Measurements from ENCODE around the gene EI24.

The EI24 gene

DNA sequence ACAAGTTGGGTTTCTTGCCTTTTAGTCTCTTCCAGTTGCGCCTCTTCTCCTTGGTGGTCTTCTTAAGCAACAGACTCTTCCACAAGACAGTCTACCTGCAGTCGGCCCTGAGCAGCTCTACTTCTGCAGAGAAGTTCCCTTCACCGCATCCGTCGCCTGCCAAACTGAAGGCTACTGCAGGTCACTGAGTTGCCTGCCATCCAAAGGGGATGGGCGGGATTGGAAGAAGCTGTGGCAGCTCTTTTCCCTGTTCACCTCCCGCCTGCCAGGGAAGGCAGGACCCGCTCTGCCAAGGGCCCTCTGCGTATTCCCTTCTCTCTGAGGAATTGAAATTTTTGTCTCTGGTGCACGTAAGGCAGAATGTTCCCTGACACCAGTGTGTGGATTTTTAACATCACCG lies 14.2 kb downstream of the EI24 start:
- DNase-seq, result no peak

DNA sequence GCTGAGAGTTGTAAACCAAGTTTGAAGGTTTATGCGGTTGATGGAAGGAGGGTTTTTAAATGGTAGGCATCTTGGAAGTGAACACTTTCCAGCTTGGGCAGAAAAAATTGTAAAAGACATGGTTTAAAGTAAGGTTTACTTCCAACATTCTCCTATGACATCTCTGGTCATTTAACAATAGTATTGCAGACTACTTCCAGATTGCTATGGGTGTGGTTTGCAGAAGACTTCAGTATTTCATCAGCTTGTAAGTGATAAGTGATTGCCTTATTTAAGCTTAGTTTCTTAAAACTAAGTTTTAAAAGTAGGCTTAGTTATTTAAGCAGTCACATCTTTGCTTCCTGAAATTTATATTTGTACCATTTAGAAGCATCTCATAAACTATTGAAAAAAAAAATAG lies 16.2 kb downstream of the EI24 start:
- no peak for DNase-seq

DNA sequence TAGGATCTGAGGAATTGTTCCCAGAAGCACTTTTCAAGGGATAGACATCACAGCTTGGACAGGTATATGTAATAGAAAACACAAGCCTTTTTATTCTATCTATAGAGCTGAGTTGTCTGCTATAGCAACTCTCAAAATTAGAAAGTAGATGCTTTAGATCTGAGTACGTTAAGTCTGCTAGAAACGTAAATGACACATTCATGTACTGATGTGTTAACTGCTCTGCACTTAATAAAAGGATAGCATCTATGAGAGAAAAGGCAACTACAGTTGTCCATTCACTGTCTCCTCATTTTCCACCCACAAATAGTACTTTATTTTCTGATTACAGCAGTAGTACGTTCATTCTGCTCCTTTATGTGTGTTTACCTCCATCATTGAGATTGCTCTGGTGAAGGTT lies 17.3 kb downstream of the EI24 start:
- DNase-seq, result no peak

DNA sequence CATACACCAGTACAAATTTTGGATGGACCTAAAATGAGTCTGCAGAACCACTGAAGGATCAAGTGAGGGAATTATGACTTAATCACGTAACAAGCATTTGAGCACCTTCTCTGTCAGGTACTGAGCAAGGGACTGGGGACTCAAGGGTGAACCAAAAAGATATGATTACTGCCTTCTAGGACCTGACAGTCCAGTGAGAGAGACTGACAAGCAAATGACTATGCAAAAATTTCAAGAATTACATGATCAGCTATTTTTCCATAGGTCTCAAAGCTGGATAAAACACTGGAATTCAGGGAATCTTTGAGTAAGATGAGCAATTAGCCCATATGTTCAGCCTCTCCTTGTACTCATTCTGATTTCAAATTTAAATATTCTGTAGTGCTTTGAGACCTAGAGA lies 18.2 kb downstream of the EI24 start:
- no peak for DNase-seq

DNA sequence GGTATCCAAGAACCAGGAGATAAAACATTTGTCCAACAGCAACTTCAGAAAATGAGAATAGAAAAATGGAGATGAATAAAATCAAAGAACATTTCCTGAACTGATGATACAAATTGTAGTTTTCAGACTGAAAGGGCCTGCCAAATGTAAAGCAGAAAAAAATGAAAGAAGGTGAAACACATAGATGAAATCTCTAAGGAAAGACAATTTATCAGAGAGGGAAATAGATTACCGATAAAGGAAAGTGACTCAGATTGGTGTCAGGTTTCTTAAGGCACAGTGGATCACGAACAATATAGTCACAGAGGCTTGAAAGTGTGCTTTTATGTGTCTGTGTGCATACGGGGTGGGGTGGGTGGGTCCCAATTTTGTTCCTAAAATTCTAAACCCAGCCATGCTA lies 19.2 kb downstream of the EI24 start:
- no peak for DNase-seq

DNA sequence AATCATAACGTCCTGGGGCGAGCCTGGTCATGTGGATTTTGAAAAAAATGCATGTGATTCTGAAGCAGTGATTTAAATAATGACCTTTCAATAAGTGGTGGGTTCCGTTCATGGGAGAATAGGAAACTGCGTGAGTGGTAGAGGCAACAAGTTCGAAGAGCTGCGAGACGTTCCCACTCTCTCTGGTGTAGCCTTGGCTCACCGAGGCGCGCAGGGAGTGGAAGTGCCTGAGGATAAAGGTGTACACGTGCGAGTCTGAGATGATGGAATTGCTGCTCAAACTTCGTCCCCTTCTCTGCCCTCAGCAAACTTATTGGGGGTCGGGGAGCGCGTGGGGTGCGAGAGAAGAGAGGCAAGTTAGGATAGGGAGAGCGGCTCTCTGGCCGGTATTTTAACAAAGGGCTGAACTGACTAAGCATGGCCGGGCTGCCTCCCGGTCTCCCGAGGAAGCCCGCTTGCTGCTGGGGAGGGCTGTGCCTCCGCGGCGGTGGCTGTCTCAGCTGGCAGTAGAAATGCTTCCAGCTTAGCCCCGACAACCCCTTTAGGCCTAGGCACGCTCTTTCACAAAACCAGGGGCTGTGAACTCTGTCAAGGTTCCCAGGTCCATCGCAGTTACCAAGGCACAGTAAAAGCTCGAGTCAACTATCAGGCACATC lies 22.5 kb downstream of the EI24 start:
- peak; percentile 51 for DNase-seq

DNA sequence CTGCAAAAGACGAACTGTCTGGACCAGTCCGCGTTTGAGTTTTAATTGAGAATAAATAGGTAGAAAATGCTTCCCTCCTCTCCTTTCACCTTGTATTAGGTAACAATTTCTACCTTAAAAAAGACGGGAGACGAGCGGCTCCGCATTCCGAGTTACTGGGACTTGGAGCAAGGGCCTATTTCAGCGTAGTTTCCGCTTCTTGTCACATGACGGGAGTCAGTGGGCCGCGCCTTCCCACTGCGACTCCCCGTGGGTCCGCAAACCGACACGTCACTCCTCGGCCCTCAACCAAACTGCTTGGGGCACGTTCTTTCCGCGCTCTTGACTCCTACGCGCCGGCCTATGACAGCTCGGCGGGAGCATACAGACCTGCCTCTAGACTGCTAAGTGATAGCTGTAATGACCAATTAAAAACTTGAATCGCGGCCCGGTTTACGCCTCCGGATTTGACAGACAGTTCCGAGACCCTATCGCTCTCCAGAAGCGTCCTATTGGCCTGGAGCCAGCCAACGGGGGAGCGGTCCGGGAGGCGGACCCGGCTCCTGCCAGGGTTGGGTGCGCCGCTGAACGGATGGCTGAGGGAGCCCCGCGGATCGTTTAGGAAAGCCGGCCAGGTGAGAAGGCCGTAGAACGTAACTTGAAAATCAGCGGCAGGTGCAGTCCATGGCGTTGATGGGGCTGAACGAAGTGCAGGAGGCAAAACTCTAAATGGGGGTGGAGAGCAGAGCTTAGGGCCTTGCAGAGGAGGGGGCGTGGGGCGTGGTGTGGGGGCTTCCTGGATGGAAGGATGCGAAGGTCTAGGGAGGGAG lies 23.2 kb downstream of the EI24 start, which contains the start of gene STT3A:
Gene STT3A (plus strand): TSS at position 548 of the 809 bp plus-strand sequence. CDS start 3,064 bp downstream, outside the sequence.
- DNase-seq, result peak; percentile 98

DNA sequence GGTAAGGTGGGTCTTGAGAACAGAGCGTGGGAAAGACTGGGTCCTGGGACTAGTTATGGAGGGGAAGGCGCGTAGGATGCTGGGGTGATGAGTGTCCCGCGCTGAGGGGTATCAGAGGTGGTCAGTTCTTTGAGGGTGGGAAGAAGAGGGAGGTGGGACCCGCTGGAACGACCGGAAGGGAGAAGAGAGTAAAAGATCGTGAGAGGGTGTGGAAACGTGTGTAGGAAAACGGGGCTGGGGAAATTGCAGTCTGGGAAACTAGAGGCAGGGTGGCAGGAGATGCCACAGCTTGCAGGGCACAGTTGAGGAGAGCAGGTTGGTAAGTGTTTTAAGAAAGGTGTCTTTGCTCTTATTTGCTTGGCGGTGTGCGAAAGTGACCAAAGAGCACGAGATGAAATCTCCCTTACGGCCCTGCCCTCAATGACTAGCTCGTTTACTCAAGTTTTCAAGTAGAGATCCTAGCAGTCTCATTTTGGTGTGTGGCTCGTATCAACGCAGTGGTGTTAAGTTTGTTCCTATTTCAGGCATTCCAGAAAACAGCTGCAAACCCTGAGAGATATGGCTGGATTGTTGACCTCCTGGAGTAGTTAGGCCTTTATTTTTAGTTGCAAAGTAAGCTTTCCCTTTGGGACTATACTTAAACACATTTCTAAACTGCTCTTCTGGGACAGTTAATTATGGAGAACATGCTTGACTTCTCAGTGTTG lies 24.0 kb downstream of the EI24 start:
- DNase-seq, result no peak

DNA sequence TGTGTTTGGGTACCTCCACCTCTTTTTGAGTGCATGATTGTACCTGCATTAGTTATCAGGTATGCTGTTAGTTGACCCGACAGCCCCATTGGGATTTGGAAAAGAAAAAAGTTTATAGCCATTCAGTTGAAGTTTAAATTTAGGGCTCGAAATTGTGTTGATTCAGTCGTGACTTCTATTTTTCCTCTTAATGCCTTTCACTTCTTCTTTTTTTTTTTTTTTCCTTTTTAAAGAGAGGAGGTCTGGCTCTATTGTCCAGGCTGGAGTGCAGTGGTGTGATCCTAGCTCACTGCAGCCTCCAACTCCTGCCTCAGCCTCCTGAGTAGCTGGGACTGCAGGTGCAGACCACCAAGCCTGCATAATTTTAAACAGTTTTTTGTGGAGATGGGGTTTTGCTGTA lies 25.7 kb downstream of the EI24 start:
- DNase-seq, result no peak

DNA sequence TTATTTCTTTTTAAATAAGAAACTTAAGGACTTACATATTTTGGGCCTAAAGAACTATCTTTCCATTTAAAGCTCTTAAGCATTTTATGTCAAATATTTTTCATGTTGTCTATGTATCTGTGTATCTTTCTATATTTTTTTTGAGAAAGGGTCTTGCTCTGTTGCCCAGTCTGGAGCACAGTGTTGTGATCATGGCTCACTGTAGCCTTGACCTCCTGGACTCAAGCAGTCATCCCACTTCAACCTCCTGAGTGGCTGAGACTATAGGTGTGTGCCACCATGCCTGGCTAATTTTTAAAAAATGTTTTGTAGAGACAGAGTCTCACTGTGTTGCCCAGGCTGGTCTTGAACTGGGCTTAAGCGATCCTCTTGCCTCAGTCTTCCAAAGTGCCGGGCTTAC lies 31.4 kb downstream of the EI24 start:
- no peak for DNase-seq

DNA sequence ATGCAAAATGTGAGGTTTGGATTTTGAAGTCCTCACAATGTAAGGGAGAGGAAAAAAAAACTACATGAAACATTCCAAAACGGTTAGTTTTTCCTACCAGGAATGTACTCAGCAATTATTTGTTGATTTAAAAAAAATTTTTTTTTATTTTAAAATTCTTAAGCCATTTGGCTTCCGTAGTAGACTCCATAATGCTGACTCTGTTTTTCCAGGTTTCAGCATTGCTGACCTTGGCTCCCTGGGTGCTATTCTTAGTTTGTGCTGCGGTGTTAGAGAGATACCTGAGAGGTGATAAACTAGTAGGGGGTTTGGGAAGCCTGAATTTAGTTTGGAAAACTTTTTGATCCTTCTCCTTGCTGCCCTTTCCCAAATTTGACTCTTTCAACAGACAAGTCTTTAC lies 33.9 kb downstream of the EI24 start:
- DNase-seq, result no peak

DNA sequence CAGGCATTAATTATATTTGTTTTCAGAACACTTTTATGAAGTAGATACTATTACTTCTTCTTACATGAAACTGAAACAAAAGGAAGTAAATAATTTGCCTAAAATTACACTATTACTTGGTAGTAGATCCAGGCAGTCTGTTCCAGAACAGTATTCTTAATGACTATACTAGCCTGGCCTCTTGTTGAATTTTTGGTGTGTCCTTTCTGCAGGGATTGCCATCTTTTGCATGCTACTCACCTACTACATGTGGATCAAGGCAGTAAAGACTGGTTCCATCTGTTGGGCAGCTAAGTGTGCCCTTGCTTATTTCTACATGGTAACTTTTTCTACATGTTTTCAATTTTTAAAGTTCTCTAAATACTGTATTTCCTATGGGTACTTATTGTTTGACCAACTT lies 36.1 kb downstream of the EI24 start:
- no peak for DNase-seq

DNA sequence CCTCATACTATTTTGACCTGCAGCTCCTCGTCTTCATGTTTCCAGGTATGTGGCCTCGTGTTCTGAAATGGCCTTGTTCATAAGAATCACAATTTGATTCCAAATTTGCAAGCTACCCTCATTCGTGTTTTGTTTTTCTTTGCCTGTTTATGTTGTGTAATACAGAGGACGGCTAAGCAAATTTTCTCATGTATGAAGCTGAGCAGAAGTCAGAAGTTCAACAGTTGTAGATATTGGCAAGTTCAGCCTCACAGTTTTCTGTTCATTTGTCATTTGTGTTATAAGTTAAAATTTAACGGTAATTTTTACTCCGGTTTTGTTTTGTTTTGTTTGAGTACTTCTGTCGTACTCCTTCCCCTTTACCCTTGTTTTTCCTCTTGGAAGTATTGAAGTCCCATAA lies 40.3 kb downstream of the EI24 start:
- DNase-seq, result no peak

DNA sequence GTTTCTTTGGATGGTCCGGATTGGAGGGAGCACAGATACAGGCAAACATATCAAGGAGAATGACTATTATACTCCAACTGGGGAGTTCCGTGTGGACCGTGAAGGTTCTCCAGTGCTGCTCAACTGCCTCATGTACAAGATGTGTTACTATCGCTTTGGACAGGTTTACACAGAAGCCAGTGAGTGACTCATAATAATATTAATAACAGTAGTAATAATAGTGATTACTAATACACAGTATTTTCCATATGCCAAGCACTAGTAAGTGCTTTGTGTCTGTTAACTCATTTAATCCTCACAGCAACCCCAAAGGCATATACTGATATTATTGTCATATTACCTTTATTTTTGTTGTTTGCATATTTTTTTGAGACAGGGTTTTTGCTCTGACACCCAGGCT lies 49.1 kb downstream of the EI24 start:
- DNase-seq, result no peak

DNA sequence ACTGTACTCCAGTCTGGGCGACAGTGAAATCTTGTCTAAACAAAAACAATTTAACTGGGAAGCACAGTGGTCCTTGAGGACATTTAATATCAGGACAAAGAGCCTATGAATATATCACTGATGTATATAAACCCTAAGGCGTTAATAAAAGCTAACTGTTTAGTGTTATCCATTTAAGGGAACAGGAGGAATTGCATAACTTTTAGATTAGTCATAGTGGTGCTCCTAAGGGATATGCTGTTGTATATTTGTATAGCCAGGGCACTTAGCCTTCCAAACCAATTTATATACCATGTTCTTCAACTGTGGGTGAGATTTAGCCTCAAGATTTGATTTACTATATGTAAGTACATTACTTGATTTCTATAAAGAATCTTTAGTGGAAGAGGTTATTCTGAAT lies 52.7 kb downstream of the EI24 start:
- DNase-seq, result no peak

DNA sequence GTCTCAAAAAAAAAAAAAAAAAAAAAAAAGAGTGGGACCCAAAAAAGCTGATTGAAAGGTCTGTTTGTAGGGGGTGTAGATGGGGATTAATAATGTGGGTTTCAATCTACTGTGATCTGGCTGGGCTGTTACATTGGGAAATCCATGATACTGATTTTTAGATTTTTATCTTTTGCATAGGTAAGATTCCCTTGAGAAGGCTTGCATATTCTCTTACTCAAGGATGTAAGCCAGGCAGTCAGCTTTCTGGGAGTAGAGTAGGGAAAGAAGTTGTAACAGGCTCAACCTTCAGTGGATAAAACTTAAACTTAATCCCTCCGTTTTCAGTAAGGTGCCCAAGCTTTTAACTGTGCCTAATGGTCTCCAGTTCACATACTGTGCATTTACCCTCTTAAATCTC lies 53.8 kb downstream of the EI24 start:
- DNase-seq, result no peak

DNA sequence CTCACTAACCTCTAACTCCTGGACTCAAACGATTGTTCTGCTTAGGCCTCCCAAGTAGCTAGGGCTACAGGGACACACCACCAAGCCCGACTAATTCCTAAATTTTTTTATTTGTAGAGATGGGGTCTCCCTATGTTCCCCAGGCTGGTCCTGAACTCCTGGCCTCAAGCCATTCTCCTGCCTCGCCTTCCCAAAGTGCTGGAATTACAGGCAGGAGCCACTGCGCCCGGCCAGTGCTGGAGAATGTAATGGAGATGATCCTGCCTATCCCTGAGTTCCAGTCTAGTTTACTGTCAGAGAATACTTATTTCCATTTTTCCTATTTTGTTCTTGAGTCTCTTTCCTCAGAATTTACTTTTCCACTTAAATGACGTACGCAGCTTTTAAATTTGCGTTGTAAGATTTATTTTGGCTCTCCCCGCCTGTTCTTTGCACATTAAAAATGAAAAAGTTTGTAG lies 55.5 kb downstream of the EI24 start, which contains the start of gene CHEK1:
Gene CHEK1 (plus strand): TSS at position 408 of the 458 bp plus-strand sequence. CDS start 1,606 bp downstream, outside the sequence.
- DNase-seq, result no peak

DNA sequence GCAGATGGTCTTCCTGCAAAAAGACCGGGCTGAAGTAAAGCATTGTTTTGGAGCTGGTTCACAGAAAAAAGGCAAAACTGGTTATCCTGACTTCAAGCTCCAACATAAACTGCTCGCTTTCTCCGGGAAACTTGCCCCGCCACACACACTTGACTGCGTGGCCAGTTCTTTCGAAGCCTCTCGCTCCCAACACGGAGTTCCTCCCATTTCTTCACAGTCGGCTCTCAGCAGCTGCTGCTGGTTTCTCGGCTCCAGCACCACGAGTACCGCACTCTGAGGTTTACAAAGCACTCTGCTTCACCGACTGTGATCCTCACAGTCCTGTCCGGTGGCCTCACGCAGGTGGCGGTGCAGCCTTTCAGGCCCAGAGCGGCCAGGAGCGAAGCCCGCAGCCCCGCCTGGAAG lies 56.0 kb downstream of the EI24 start:
- no peak for DNase-seq

DNA sequence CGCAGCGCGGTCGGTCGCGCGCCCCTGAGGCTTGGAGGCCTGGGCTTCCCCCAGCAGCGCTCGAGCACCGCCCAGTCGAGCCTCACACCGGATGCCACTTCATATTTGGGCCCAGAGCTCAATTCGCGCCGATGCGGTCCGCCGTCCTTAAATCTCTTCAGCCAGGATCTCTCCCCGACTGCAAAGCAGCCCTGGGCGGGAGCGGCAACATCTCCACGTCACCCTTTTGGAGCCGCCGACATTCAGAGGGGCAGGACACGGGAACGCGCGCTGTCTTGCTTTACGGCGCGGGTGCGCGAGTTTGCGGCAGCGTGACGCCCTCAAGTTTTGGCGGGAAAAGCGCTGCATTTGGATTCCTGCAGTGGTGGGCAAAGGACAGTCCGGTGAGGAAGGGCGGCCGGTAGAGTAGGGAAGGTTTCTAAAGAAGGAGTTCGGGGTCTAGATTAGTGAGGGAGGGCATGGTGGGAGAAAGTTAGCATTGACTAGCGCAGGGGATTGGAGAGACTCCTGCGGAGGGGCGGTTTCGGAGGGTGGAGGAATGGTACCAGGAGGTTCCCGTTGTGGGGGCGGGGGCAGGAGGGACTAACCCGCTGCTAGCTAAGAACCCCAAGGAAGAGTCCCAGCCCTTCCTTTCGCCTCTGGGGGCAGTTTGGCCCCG lies 56.5 kb downstream of the EI24 start:
- DNase-seq, result peak; percentile 95

DNA sequence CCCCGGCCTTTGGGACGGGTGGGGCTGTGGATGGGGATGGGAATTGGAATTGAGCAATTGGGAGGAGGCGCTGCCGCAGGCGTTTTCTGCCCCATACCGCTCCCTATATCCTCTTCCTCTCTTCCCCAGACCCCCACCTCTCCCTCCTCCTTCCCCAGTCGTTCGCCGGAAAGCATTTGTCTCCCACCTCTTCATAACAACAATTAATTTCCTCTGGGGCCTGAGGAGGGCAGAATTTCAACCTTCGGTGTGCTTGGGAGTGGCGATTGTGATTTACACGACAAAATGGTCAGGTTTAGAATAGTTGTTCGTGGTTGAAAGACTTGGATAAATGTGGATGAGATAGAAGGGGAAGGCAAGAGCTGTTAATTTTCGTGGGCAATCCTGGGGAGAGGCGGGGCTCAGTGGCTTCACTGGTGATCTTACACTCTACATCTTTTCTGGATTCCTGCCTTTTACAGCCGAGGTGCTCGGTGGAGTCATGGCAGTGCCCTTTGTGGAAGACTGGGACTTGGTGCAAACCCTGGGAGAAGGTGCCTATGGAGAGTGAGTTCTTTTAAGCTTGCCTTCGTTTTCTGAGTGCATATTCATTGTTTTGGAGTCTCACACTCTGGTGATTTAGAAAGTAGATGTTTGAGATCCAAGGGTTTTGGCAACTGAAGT lies 57.1 kb downstream of the EI24 start:
- peak; percentile 28 for DNase-seq

DNA sequence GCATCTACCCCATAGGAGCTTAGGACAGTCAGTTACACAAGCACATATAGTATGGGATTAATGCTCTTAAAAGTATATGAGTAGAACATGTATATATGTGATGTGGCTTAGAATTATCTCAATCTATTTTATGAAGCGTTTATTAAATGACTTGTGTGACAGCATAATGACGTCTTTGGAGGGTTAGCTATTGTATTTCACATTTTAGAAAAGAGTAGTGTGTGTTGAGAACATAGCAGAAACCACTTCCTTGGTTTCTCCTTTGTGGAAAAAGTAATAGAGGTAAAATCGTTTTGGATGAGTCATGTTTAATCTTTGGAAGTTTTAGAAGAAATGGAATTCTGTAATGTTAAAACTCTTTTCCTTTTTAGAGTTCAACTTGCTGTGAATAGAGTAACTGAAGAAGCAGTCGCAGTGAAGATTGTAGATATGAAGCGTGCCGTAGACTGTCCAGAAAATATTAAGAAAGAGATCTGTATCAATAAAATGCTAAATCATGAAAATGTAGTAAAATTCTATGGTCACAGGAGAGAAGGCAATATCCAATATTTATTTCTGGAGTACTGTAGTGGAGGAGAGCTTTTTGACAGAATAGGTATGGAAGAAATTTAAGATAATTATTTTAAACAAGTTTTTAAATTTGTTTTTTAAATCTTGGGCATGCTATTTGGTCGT lies 58.1 kb downstream of the EI24 start:
- no peak for DNase-seq

Data from stimulated activated CD8-positive, alpha-beta memory T cell treated with anti-CD3 and anti-CD28 coated beads, Interleukin-4, amount 100 ng/mL, for 48 hours (primary cell).